Fibroblast of lung (primary cell): ENCODE results near the gene NXN.

Source experiments
- CTCF ChIP-seq, 2 donors: IDR thresholded peaks in 1 of 2; conservative IDR thresholded peaks in 1 of 2; 1 replicate in 1 of 2; 2 replicates in 1 of 2; pipeline ENCODE4 v1.5.1; 2011 to 2012; ENCODE audit warnings: low read length in 2 of 2, control low read depth in 1 of 2, inconsistent platforms in 1 of 2, low read depth in 1 of 2, mild to moderate bottlenecking in 1 of 2
- EZH2 ChIP-seq: IDR thresholded peaks from 2 replicates; pipeline ENCODE4 v1.5.1; 2012; ENCODE audit warnings: low read length, control low read depth, mild to moderate bottlenecking; ENCODE audit errors: missing control alignments

DNA sequence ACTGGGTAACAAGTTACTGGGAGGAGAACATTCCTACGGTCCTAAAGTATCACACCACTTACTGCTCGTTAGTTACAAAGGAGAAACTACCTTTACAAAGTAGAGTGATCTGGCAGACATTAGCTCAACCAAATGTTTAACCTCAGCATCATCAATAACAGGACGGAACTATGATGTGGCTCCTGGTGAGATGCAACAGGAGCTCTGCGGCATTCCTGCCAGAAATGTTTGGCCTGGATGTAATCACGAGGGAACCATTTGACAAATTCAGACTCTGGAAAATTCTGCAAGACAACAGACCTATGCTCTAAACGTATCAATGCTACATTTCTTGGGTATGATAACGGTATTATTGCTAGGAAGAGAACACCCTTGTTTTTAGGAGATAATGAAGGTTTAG is 117.0 kb downstream of the NXN start:
- TF ChIP-seq EZH2 (no peak), CTCF (conservative IDR thresholded peaks at IDR 0.05 in 1 of 2, IDR thresholded peaks at IDR 0.05 in 1 of 2; ENCODE audit: low read depth in 1 of 2, low read length in 2 of 2) (no peak)
